Lower lobe of right lung (tissue), 2 donors: Measurements from ENCODE around the gene SYNDIG1. TPM values are rescaled to one million over a fixed set of nuclear protein-coding genes. Genes with fewer than 3 reads are reported as not detected.
A peak's percentile ranks its signal among the peaks of the same experiment; 100 is the strongest.

Source experiments
- ATAC-seq, 2 donors: fragments of 200-7000 bp; cut with Tn5 transposase; one replicate each; pipeline ENCODE4 v1.9.1; 2020 to 2022; ENCODE audit warnings: mild to moderate bottlenecking in 2 of 2, moderate library complexity in 2 of 2
- DNase-seq: peaks from one replicate; pipeline ENCODE4 v3.0.0-alpha.2; 2020
- H3K27ac ChIP-seq: fragments of 200-600 bp; one replicate; pipeline ENCODE4 v1.8.0; 2022
- H3K27me3 ChIP-seq: fragments of 200-600 bp; one replicate; pipeline ENCODE4 v1.8.0; 2022; ENCODE audit warnings: low read depth
- H3K36me3 ChIP-seq: fragments of 200-600 bp; one replicate; pipeline ENCODE4 v1.8.0; 2022; ENCODE audit warnings: mild to moderate bottlenecking
- H3K4me1 ChIP-seq: fragments of 200-600 bp; one replicate; pipeline ENCODE4 v1.8.0; 2022
- H3K4me3 ChIP-seq: fragments of 200-600 bp; one replicate; pipeline ENCODE4 v1.8.0; 2022; ENCODE audit warnings: mild to moderate bottlenecking
- H3K9me3 ChIP-seq: fragments of 200-600 bp; one replicate; pipeline ENCODE4 v1.8.0; 2022
- intact Hi-C: fragments of 100-400 bp; cut with DNase I; formaldehyde crosslinking; loops from one replicate; pipeline ENCODE4 v1.11.0; 2022
- total RNA-seq: library from RNA; stranded (reverse); fragmentation: NEBNext Ultra II Directional; extraction: Animal tissue kit (Norgen Biotek cat#: 25700); gene quantifications from one replicate; pipeline ENCODE4 v1.2.1, GENCODE V29; 2021
- TF ChIP-seq, protein P1 (sequence below): fragments of 200-600 bp; IDR thresholded peaks from one replicate; pipeline ENCODE4 v1.8.0; 2022; ENCODE audit warnings: antibody characterized with exemption, mild to moderate bottlenecking
- donor health status: DM: no; HTN: yes; CAD: no; lungs with severe emphysema.

The SYNDIG1 gene
- total RNA-seq, 1 donor from 2014 or later = 0.15 TPM

DNA sequence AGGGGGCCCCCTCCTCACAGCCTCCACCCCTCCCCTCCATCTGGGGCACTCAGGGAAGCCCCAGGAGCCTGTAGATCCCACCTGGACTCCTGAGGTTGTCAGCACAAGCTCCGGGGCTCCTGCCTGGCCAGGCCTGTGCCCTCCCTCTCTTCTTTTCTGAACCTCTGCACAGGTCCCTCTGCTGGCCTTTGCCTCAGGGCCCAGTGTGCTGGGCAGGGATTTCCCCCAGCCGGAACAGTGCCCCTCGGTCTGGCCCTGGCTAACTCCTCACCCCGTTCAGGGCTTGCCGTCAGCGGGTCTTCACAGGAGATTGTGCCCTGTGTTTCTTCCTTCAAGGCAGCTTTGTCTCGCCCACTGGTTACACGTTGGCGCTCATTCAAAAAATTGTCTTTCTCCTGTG, 64.9 kb downstream of the SYNDIG1 start:
- Histone ChIP-seq H3K27me3 (no peaks in the 10 kb centered on the region), H3K4me1 (no peaks in the 10 kb centered on the region), H3K27ac (no peak overlapping the region), H3K4me3 (no peak overlapping the region), H3K36me3 (no peaks in the 10 kb centered on the region), H3K9me3 (no peaks in the 10 kb centered on the region)
- intact Hi-C loops = no loop called here
- ATAC-seq (peak in 1 of 2 donors; percentile 29), DNase-seq (no peak)
- TF ChIP-seq, protein P1, sequence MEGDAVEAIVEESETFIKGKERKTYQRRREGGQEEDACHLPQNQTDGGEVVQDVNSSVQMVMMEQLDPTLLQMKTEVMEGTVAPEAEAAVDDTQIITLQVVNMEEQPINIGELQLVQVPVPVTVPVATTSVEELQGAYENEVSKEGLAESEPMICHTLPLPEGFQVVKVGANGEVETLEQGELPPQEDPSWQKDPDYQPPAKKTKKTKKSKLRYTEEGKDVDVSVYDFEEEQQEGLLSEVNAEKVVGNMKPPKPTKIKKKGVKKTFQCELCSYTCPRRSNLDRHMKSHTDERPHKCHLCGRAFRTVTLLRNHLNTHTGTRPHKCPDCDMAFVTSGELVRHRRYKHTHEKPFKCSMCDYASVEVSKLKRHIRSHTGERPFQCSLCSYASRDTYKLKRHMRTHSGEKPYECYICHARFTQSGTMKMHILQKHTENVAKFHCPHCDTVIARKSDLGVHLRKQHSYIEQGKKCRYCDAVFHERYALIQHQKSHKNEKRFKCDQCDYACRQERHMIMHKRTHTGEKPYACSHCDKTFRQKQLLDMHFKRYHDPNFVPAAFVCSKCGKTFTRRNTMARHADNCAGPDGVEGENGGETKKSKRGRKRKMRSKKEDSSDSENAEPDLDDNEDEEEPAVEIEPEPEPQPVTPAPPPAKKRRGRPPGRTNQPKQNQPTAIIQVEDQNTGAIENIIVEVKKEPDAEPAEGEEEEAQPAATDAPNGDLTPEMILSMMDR = no peak

- H3K27me3 ChIP-seq = no peaks in the 10 kb centered on the region
- intact Hi-C loops = no loop called here
- H3K27ac ChIP-seq = no peak overlapping the region
- ATAC-seq (no peak), DNase-seq (no peak)
- no peak overlapping the region for H3K4me3 ChIP-seq
- H3K4me1 ChIP-seq = no peaks in the 10 kb centered on the region
- no peaks in the 10 kb centered on the region for H3K36me3 ChIP-seq
- TF ChIP-seq, protein P1 = no peak
- no peaks in the 10 kb centered on the region for H3K9me3 ChIP-seq
Measured at GRCh38 chr20:24535941-24536730, 66.7 kb downstream of the SYNDIG1 start.

DNA sequence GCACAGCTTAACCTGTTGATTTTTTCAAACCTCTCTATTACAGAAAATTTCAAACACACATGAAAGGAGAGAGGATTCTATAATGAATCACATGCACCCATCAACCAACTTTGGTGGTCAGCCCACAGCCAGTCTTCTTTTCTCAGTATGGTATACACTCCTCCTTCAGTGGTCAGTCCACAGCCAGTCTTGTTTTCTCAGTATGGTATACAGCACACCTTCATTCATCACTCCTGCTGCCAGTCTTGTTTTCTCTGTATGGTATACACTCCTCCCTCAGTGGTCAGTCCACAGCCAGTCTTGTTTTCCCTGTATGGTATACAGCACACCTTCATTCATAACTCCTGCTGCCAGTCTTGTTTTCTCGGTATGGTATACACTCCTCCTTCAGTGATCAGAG, 67.8 kb downstream of the SYNDIG1 start:
- H3K9me3 ChIP-seq = no peaks in the 10 kb centered on the region
- TF ChIP-seq, protein P1 = no peak
- intact Hi-C loops = no loop called here
- ATAC-seq = peak in 1 of 2 donors; percentile 54
- no peak overlapping the region for H3K4me3 ChIP-seq
- H3K27me3 ChIP-seq = no peaks in the 10 kb centered on the region
- DNase-seq = no peak
- no peaks in the 10 kb centered on the region for H3K36me3 ChIP-seq
- no peak overlapping the region for H3K27ac ChIP-seq
- H3K4me1 ChIP-seq = no peaks in the 10 kb centered on the region

- intact Hi-C loops = no loop called here
- TF ChIP-seq, protein P1 = no peak
- H3K9me3 ChIP-seq = peaks cover 3% of the 10 kb centered on the region
- DNase-seq = no peak
- H3K4me1 ChIP-seq = no peaks in the 10 kb centered on the region
- no peak for ATAC-seq
- no peaks in the 10 kb centered on the region for H3K36me3 ChIP-seq
- H3K27ac ChIP-seq = no peak overlapping the region
- no peaks in the 10 kb centered on the region for H3K27me3 ChIP-seq
- no peak overlapping the region for H3K4me3 ChIP-seq
Measured at GRCh38 chr20:24542721-24543120, 73.3 kb downstream of the SYNDIG1 start.

- no peak for ATAC-seq
- TF ChIP-seq, protein P1 = no peak
- Histone ChIP-seq H3K4me1 (no peaks in the 10 kb centered on the region), H3K36me3 (no peaks in the 10 kb centered on the region), H3K27me3 (no peaks in the 10 kb centered on the region), H3K9me3 (peaks cover 3% of the 10 kb centered on the region), H3K27ac (no peak overlapping the region), H3K4me3 (no peak overlapping the region)
- intact Hi-C loops = no loop called here
- no peak for DNase-seq
Measured at GRCh38 chr20:24543168-24543567, 73.7 kb downstream of the SYNDIG1 start.
